Lung microvascular endothelial cell (primary cell): Measurements from ENCODE around the gene HNRNPM. TPM values are rescaled to one million over a fixed set of nuclear protein-coding genes. Genes with fewer than 3 reads are reported as not detected.
"Not testable (repeated sequence)": the region's sequence is repeated elsewhere in the genome, so short reads cannot be mapped to it uniquely, and the experiment has no call there.

Experiments
- DNase-seq, 2 donors: peaks; one replicate each; pipeline versions ENCODE4 v3.0.0 to v3.0.0-alpha.2; 2010; ENCODE audit warnings: low read depth in 2 of 2
- total RNA-seq: library from RNA; depleted of rRNA; stranded (reverse); fragments of >200 nt; gene quantifications from 2 replicates; pipeline ENCODE4 v1.2.1, GENCODE V29; 2014

HNRNPM gene, protein sequence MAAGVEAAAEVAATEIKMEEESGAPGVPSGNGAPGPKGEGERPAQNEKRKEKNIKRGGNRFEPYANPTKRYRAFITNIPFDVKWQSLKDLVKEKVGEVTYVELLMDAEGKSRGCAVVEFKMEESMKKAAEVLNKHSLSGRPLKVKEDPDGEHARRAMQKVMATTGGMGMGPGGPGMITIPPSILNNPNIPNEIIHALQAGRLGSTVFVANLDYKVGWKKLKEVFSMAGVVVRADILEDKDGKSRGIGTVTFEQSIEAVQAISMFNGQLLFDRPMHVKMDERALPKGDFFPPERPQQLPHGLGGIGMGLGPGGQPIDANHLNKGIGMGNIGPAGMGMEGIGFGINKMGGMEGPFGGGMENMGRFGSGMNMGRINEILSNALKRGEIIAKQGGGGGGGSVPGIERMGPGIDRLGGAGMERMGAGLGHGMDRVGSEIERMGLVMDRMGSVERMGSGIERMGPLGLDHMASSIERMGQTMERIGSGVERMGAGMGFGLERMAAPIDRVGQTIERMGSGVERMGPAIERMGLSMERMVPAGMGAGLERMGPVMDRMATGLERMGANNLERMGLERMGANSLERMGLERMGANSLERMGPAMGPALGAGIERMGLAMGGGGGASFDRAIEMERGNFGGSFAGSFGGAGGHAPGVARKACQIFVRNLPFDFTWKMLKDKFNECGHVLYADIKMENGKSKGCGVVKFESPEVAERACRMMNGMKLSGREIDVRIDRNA
- total RNA-seq, result 45.8 and 55.6 TPM in 2 replicates

DNA sequence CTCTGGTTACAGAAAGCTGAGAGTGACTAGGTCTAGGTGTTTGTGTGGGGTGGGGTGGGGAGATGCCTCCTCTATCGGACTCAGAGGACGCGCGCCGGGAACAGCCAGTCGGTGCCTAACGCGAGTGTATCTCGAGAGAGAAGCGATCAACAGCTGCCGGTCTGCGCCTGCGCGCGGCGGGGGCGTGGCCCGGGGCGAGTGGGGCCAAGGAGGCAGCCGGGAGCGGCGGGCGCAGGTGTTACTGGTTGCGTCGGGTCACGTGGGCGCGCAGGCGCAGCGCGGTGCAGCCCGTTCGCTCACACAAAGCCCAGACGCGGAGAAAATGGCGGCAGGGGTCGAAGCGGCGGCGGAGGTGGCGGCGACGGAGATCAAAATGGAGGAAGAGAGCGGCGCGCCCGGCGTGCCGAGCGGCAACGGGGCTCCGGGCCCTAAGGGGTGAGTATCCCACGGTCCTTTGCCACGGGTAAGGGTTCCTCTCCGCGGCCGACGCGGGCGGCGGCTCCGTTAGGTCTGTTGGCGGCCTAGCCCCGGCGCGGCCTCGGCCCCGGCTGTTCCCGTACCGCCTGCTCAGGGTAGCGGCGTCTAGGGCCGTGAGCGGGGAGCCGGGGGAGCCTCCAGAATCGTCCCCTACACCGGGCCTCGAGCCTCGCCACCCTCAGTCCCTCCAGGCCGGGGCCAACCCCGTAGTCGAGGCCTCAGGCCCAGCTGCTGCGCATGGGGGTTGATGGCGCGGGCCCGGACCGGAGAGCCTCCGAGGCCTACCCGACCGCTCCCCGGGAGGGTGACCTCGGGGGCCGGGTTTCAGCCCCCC is at the start of gene HNRNPM:
Gene HNRNPM, plus strand, starts transcription at position 299 of the 811 bp plus-strand sequence. Its CDS starts 24 bp downstream, at position 323.
- peak; percentile 98 to 99 for DNase-seq

DNA sequence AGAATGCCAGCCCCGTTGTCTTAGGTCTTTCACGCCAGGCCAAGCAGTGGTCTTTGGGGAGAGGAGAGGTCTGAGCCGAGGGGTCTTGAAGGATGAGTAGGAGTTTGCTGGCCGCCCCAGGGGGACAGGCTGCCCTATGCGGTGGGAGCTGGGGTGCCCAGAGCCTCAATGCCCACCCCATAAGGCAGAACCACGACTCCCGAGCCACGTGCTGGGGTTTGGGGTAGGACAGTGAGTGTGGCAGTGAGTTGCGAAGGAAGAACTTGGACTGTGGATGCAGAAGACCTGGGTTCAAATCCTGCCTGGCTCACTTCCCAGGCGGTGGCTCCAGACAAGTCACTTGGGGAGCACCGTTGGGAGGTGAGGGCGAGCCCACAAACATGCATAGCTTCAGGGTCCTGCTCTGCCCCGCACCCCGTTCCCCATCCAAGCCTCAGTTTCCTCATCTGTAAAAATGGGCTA is 49.1 kb upstream of the HNRNPM start:
- DNase-seq, result no peak

DNA sequence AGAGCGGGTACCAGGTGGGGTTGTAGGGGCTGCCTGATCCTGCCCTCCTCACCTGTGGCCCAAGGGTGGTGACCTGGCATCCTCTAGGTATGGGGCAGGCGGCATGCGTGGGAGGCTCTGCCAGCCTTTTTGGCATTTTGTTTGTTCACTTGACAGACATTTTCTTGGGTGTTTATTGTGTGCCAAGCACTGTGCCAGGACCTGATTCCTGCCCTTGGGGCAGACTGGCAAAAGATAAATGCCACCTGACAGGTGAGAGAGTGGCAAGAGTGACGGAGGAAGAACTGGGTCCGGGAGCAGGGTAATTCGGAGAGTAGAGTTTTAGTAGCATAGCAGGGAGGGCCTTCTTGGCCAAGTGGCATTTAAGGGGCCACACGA is 48.6 kb upstream of the HNRNPM start:
- no peak for DNase-seq

DNA sequence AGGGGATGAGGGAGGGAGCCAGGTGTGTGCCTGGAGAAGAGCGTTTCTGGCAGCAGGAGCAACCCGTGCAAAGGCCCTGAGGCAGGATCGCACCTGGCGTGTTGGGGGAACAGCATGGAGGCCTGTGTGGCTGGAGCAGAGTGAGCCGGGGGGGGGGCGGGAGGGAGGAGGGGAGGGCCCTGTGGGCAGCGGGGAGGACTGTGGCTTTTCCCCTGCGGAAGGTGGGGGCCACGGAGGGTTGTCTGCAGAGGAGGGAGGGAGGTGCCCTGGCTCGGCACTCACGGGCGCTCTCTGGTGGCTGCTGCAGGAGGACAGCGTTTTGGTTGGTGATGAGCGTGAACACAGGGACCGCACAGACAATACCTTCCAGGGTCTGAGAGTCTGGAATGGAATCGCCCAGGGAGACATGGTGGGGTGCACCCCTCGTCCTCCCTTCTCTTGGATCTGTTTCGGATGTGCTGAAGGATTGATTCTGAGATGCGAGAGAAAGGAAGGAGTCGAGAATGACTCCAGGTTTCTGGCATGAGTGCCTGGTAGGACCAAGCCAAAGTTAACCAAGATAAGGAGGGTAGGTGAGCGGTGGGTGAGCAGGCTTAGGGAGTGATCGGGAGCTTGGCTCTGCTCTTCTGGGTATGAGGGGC is 48.1 kb upstream of the HNRNPM start:
- peak; percentile 74 to 82 for DNase-seq

DNA sequence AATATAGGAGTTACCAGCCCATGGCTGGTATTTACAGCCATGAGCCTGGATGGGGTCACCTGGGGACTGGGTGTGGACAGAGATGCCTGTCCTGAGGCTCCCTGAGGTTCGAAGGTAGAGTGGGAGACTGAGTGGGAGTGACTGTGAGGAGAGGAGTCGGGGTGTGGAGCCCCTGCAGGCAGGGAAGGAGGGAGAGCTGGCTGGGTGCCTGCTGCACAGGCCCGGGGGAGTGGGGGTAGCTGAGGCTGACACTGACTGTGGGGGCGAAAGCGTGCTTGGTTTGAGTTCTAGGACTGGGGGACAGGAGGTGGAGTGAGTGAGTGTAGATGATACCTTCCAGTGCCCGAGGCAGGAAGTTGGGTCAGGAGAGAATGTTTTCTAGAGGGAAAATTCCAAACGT is 47.5 kb upstream of the HNRNPM start:
- no peak for DNase-seq

DNA sequence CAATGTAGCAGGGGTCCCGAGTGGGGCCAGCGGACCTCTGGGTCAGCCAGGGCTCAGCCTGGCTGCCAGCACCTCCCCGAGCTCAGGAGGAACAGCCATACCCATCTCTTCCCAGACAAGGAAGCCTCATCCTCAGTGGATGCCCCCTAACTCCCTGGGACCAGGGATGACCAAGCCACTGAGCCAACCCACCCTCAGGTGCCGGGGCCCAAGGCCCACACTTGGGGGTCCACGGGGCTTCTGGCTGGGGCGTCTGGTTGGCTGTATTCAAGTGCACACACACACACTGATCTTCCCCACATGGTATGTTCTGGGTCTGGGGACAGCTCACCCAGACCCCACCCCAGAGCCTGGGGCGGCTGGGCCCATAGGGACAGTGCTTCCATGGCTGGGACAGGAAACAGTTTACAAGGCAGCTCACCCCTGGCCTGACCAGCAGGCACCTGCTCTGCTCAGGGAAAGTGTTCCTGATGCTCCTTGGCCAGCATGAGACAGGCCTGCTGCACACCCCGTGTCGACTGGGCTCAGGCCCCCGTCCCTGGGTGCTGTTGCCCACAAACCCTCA is 46.9 kb upstream of the HNRNPM start:
- DNase-seq, result no peak

DNA sequence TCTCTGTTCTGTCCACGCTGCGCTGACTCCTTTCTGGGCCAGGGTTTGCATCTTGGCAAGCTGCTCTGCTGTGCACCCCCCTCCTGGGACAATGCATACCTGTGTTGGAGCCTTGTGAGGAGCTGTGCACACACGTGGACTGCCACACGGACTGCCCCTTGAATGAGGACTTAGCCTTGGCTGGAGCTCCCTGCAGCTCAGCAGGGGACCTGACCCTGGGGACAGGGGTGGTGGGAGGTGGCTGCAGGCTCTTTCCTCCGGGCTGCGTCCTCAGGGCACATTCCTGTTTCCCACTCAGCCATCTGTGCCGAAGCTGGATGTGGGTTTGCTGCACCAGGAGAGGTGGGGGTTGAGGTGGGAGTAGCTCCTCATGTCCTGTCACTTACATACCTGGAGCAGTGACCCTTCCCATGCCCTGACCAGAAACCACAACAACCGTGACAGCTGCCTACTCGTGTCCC is 46.4 kb upstream of the HNRNPM start:
- DNase-seq, result no peak

DNA sequence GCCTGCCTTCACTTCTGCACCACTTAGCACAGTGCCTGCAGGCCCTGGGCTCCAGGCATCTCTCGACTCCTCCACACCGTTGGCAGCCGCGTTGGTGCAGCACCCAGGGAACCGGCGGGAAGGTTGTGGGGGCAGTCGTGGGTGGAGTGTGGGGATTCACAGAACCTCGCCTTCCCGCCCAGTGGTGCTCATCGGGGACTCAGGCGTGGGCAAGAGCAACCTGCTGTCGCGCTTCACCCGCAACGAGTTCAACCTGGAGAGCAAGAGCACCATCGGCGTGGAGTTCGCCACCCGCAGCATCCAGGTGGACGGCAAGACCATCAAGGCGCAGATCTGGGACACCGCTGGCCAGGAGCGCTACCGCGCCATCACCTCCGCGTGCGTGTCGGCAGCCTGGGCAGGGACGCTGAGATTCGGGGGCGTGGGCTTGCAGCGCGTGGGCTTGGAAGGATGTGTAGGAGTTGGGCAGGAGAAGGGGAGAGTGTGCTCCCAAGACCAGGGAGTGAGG is 45.0 kb upstream of the HNRNPM start:
- DNase-seq, result no peak

DNA sequence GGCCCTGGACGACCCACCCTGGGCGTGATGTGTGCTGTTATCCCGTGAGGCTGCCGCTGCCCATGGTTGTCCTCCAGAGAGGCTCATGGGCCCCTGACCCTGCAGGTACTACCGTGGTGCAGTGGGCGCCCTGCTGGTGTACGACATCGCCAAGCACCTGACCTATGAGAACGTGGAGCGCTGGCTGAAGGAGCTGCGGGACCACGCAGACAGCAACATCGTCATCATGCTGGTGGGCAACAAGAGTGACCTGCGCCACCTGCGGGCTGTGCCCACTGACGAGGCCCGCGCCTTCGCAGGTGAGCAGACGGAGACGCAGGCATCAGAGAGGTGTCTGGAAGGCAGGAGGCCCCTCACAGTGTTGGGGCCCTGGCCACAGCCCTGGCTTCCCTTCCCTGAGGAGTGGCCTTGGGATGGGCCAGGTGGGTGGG is 42.8 kb upstream of the HNRNPM start:
- DNase-seq, result no peak

DNA sequence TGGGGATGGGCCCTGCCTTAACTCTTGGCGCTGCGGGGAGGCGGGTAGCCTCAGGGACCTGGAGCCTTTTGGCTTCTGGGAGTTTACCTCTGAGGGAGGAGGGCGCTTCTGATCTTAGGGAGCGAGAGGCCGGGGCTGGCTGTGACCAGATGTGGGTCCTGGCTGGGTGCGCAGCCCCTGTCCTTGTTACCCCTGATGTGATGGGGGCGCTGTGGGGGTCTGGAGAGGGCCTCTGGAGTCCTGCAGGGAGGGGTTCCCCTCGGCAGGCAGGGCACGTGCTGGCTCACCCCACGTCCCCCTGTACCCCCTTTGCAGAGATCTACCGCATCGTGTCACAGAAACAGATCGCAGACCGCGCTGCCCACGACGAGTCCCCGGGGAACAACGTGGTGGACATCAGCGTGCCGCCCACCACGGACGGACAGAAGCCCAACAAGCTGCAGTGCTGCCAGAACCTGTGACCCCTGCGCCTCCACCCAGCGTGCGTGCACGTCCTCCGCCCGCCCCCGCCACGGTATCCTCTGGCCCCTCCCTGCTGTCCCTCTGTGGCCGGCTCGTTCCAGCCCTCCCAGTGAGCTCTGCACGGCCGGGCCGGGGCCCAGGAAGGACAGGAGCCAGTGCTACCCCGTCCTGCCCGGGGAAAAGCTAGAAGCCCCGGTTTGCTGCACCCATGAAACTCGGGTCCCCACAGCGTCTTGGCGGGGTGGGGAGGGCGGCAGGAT is 41.5 kb upstream of the HNRNPM start:
- no peak for DNase-seq

DNA sequence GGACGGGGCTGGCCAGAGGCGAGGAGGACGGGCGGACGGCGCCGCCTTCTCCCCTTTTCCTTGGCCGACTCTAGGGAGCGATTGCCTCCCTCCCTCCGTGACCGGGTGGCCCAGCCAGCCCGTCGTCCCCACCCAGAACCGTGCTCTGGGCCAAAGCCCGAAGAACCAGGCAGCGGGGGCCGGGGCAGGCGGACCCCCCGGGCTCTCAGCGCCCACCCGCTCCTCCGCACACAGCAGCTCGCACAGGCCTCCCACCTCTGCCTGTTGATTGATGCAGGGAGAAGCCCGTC is 41.0 kb upstream of the HNRNPM start:
- no peak for DNase-seq

DNA sequence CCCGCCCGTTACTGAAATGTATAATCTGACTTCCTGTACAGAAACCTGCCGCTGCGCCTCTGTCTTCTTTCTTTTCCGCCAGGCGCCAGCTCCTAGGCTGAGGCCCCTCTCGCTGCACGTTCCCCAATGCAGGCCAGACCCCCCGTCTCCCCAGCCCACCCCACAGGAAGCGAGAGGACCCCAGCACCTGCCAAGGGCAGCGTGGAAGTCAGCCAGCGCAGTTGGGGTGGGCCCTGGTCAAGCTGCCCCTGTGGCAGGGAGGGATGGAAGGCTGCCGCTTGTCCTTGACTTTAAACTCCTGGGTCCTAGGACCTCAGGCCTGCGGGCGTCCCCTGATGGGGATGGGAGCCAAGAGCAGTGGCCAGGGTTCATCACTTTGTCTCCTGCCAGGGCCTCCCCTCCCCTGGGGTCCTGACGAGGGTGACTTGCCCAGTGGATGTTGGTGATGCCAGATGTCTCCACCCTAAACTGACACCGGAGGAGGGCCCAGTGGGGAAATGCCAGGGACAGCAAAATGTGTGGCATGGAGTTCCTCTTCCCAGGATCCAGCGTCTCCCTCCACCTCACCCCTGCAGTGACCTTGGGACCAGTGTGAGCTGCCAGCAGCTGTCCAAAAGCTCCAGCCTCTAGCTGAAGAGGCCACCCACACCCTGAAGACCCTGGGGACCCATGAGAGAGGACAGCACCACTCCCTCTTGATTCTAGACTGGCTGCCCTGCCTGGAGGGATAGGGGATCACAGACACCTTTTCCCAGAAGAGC is 40.2 kb upstream of the HNRNPM start:
- no peak for DNase-seq

DNA sequence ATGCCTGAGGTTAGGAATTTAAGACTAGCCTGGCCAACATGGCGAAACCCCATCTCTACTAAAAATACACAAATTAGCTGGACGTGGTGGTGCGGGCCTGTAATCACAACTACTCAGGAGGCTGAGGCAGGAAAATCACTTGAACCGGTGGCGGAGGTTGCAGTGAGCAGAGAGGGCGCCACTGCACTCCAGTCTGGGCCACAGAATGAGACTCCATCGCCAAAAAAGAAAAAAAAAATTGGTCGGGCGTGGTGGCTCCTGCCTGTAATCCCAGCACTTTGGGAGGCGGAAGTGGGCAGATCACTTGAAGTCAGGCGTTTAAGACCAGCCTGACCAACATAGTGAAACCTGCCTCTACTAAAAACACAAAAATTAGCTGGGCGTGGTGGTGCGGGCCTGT is 34.1 kb upstream of the HNRNPM start:
- DNase-seq, result not testable (repeated sequence)

DNA sequence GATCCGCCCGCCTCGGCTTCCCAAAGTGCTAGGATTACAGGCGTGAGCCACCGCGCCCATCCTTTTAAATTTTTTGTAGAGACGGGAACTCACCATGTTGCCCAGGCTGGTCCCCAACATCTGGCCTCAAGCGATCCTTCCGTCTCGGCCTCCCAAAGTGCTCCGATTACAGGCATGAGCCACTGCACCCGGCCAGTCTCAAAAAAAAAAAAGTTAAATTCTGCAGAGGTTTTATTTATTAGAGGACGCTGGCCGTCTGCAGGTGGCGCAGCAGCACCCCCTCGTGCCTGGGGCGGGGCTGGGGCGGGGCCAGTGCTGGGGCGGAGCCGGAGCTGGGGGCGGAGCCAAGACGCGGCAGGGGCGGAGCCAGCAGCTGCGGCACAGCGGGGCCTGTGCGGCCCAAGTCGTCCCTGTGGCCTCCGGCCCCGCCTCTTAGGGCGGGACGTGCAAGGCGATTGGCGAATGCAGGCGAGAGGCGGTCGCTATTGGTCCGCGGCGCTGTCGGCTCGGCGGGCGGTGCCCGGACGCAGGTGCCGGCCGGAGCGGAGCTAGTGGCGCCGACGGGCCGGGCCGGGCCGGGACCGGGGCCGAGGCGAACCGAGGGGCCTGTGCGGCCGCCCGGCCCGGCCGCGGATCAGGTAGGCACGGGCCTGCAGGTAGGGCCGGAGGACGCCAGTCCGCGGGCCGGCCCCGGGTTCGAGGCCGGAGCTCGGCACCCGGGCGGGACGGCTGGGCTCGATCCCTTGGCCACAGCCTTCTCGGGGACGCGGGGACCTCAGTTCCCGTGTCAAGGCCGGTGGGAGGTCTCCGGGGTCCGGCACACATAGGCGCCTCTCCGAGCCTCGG is 31.8 kb upstream of the HNRNPM start, which contains the start of gene MARCHF2:
Gene MARCHF2, plus strand, starts transcription at position 523 of the 846 bp plus-strand sequence. CDS start 8,536 bp downstream, outside the sequence.
- DNase-seq, result peak; percentile 99

DNA sequence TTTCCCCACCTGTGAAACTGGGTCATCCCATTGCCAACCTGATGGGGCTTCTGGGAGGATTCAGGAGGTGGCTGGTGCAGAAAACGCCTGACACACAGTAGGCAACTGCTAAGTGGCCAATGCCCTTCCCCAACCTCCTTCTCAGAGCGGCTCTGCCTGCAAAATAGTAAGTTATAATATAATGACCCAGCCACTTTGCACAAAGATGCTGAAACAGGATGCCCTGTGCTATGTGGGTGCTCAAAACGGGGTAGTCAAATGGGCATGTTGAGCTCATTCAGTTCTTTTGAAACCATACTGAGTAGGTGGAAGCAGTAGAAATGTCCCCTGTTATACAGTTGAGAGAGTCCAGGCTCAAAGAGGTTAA is 31.2 kb upstream of the HNRNPM start:
- no peak for DNase-seq

DNA sequence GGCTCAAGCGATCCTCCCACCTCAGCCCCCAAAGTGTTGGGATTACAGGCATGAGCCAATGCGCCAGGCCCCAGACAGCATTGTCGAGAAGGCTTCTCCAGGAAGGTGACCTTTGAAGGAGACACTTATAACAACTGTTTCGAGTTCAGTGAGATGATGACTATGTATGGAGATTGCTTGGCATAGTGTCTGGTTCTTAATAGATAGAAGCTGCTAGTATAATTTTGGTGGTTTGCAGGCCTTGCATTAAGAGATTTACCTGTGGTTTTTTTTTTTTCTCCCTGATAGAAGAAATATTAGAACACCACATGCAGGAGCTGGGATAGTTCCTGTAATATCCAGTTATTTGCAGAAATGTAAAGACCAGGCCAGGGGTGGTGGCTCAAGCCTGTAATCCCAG is 28.0 kb upstream of the HNRNPM start:
- no peak for DNase-seq

DNA sequence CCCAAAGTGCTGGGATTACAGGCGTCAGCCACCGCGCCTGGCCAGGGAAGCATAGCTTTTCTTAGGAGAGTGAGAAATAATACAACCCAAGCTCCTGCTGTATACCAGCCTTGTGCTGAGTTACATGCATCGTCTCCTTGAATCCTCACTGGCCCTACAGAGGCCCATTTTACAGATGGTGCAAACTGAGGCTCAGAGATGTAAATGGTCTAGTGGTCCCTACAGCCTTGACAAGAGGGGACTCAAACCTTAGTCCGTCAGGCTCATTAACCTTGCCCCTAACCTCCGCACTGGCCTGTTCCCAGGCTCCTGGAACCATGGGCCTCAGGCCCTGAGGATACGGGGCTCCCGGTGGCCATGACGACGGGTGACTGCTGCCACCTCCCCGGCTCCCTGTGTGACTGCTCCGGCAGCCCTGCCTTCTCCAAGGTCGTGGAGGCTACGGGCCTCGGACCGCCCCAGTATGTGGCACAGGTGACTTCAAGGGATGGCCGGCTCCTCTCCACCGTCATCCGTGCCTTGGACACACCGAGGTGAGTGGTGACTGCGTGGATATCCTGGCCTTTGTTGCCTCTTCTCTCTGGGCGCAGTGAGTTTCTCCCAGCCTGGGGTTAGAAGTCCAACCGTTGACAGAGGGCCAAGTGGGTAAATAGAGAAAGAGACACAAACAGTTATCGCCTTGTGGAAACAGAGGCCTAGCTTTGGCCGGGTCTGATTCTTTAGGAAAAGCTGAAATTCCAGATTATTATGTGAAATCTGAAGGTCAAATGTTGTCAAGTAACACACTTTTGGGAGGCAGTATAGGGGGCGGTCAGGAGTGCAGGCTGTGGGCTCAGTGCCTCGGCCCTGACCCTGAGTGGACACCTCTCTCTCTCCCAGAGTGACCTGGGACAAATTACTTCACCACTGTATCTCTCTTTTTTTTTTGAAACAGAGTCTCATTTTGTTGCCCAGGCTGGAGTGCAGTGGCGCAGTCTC is 23.0 kb upstream of the HNRNPM start:
- no peak for DNase-seq
